GM23338 (cell line): ENCODE results near the gene XPA. TPM values are rescaled to one million over a fixed set of nuclear protein-coding genes. Genes with fewer than 3 reads are reported as not detected.

ENCODE experiments used
- ATAC-seq: fragments of 200-7000 bp; cut with Tn5 transposase; 3 replicates; pipeline ENCODE4 v1.9.1; 2020
- DNase-seq: peaks from one replicate; pipeline ENCODE4 v3.0.0-alpha.2; 2015; ENCODE audit warnings: low spot score
- H2AFZ ChIP-seq: fragments of 200-600 bp; sonication (generic); 2 replicates; pipeline ENCODE4 v1.8.0; 2016; ENCODE audit warnings: antibody characterized with exemption, mild to moderate bottlenecking, moderate library complexity
- H3F3A ChIP-seq: fragments of 200-600 bp; sonication (generic); replicated peaks from 2 replicates; pipeline ENCODE4 v1.8.0; 2017; ENCODE audit warnings: antibody characterized with exemption, mixed run types, low read depth
- H3K27ac ChIP-seq: fragments of 200-600 bp; sonication (generic); 2 replicates; pipeline ENCODE4 v1.6.1; 2016; ENCODE audit warnings: low read depth
- H3K27me3 ChIP-seq: fragments of 200-600 bp; sonication (generic); 2 replicates; pipeline ENCODE4 v1.8.0; 2016; ENCODE audit warnings: mild to moderate bottlenecking, mixed run types, moderate library complexity; ENCODE audit not compliant: insufficient read depth
- H3K36me3 ChIP-seq: fragments of 200-600 bp; sonication (generic); 2 replicates; pipeline ENCODE4 v1.8.0; 2016; ENCODE audit warnings: mild to moderate bottlenecking; ENCODE audit not compliant: insufficient read depth
- H3K4me1 ChIP-seq: fragments of 200-600 bp; sonication (generic); 2 replicates; pipeline ENCODE4 v1.8.0; 2016; ENCODE audit warnings: mild to moderate bottlenecking, moderate library complexity; ENCODE audit not compliant: insufficient read depth
- H3K4me2 ChIP-seq: fragments of 200-600 bp; sonication (generic); 2 replicates; pipeline ENCODE4 v1.7.1; 2017; ENCODE audit warnings: mixed run types
- H3K4me3 ChIP-seq: fragments of 200-600 bp; sonication (generic); 2 replicates; pipeline ENCODE4 v1.6.1; 2016; ENCODE audit warnings: mixed run types
- H3K79me2 ChIP-seq: fragments of 200-600 bp; sonication (generic); replicated peaks from 2 replicates; pipeline ENCODE4 v1.8.0; 2017; ENCODE audit warnings: mild to moderate bottlenecking; ENCODE audit not compliant: insufficient read depth
- H3K9me2 ChIP-seq: fragments of 200-600 bp; sonication (generic); 2 replicates; pipeline ENCODE4 v1.8.0; 2017; ENCODE audit not compliant: insufficient read depth
- H4K20me1 ChIP-seq: fragments of 200-600 bp; sonication (generic); replicated peaks from 2 replicates; pipeline ENCODE4 v1.8.0; 2017; ENCODE audit warnings: mild to moderate bottlenecking; ENCODE audit not compliant: insufficient read depth
- H3K27ac Mint-ChIP-seq: 2 replicates; pipeline ENCODE4 v1.8.0; 2020; ENCODE audit warnings: inconsistent platforms, mild to moderate bottlenecking, moderate library complexity, mixed read lengths
- H3K27me3 Mint-ChIP-seq: 3 replicates; pipeline ENCODE4 v1.8.0; 2022; ENCODE audit warnings: low read depth, mild to moderate bottlenecking, moderate library complexity, mixed read lengths, inconsistent platforms; ENCODE audit not compliant: insufficient read depth, poor library complexity
- H3K36me3 Mint-ChIP-seq: 3 replicates; pipeline ENCODE4 v1.8.0; 2021; ENCODE audit warnings: low read depth, mild to moderate bottlenecking, inconsistent platforms, moderate library complexity, mixed read lengths
- H3K4me1 Mint-ChIP-seq: 3 replicates; pipeline ENCODE4 v1.8.0; 2020; ENCODE audit warnings: mild to moderate bottlenecking, inconsistent platforms, mixed read lengths
- H3K4me3 Mint-ChIP-seq: 3 replicates; pipeline ENCODE4 v1.8.0; 2021; ENCODE audit warnings: moderate library complexity, mild to moderate bottlenecking, inconsistent platforms, mixed read lengths
- H3K9me3 Mint-ChIP-seq: 3 replicates; pipeline ENCODE4 v1.8.0; 2020; ENCODE audit warnings: moderate library complexity, mild to moderate bottlenecking, inconsistent platforms, mixed read lengths
- CREB1 ChIP-seq: fragments of 250-450 bp; sonication (Bioruptor Pico); IDR thresholded peaks from 2 replicates; pipeline ENCODE4 v1.5.0; 2020; ENCODE audit warnings: low read depth, mild to moderate bottlenecking, moderate library complexity
- CTCF ChIP-seq, 2 experiments: fragments of 200-600 bp in 1 of 2; sonication (generic) in 1 of 2; conservative IDR thresholded peaks; 2 replicates each; pipeline versions ENCODE4 v1.5.1 to v1.6.1; 2016 to 2017; ENCODE audit warnings: antibody characterized with exemption in 2 of 2, low read depth in 2 of 2, mild to moderate bottlenecking in 2 of 2, moderate library complexity in 1 of 2
- ETS1 ChIP-seq: IDR thresholded peaks from 2 replicates; pipeline ENCODE4 v1.6.1; 2016; ENCODE audit warnings: antibody characterized with exemption
- EZH2 ChIP-seq: fragments of 200-600 bp; sonication (generic); IDR thresholded peaks from one replicate; pipeline ENCODE4 v1.8.0; 2017; ENCODE audit warnings: antibody characterized with exemption, mild to moderate bottlenecking, low read depth; ENCODE audit not compliant: unreplicated experiment
- EZH2phosphoT487 ChIP-seq: fragments of 200-600 bp; sonication (generic); IDR thresholded peaks from one replicate; pipeline ENCODE4 v1.8.1; 2018; ENCODE audit warnings: antibody characterized with exemption; ENCODE audit not compliant: unreplicated experiment
- NANOG ChIP-seq: IDR thresholded peaks from 2 replicates; pipeline ENCODE4 v1.6.1; 2016; ENCODE audit warnings: antibody characterized with exemption, borderline replicate concordance
- POLR2AphosphoS5 ChIP-seq: IDR thresholded peaks from 2 replicates; pipeline ENCODE4 v1.6.1; 2016; ENCODE audit warnings: antibody characterized with exemption, low read depth
- REST ChIP-seq: IDR thresholded peaks from one replicate; pipeline ENCODE4 v1.6.1; 2018; ENCODE audit warnings: antibody characterized with exemption; ENCODE audit not compliant: unreplicated experiment
- STAT1 ChIP-seq: IDR thresholded peaks from one replicate; pipeline ENCODE4 v1.6.1; 2016; ENCODE audit warnings: antibody characterized with exemption; ENCODE audit not compliant: unreplicated experiment
- ZNF114 ChIP-seq: fragments of 250-450 bp; sonication (Bioruptor Pico); IDR thresholded peaks from 2 replicates; pipeline ENCODE4 v1.5.0; 2020; ENCODE audit warnings: mild to moderate bottlenecking, moderate library complexity
- ZNF331 ChIP-seq: fragments of 250-450 bp; sonication (Bioruptor Pico); IDR thresholded peaks from 2 replicates; pipeline ENCODE4 v1.5.0; 2020; ENCODE audit warnings: low read depth, mild to moderate bottlenecking, moderate library complexity
- ZNF462 ChIP-seq: fragments of 250-450 bp; sonication (Bioruptor Pico); IDR thresholded peaks from 2 replicates; pipeline ENCODE4 v1.5.0; 2020; ENCODE audit warnings: mild to moderate bottlenecking, moderate library complexity
- polyA plus RNA-seq: library from polyadenylated mRNA; unstranded; fragments of >200 nt; fragmentation: Nextera tagmentation; extraction: Ambion mirVana; gene quantifications from 2 replicates; pipeline ENCODE4 v1.2.1, GENCODE V29; 2016
- total RNA-seq: library from RNA; depleted of rRNA; stranded (reverse); fragments of >200 nt; shearing (Covaris generic); gene quantifications from 2 replicates; pipeline ENCODE4 v1.2.3, GENCODE V29; 2014

XPA gene
- total and polyA plus RNA-seq, 2 experiments from 2014 or later: 1.9 to 9.1 TPM

DNA sequence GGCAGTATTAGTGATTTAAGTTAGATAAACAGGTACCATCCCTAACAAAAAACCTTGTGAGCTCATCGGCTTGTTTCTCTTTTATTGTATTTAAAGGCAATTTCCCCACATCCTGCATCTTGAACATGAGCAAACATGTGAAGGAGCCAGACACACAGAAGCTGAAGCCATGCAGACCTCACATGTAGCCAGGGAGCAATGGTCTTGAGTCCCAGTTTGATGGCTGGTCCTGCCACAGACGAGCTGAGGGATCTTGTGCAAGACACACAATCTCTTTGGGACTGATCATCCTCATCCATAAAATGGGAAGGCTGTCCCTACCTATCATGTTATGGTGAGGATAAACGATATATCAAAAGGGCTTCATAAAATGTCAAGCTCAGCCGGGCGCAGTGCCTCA, 29.6 kb upstream of the XPA start:
- no peaks in the 10 kb centered on the region for H3K27me3 ChIP-seq
- H3K36me3 ChIP-seq: no peaks in the 10 kb centered on the region
- no peaks in the 10 kb centered on the region for H3K36me3 Mint-ChIP-seq
- no peak overlapping the region for H3K4me3 ChIP-seq
- no peak overlapping the region for H3K27ac Mint-ChIP-seq
- H3K27me3 Mint-ChIP-seq: peaks cover 5% of the 10 kb centered on the region
- no peak for TF ChIP-seq EZH2phosphoT487
- no peak for TF ChIP-seq CREB1 (CRISPR knock-in tag)
- TF ChIP-seq EZH2: no peak
- TF ChIP-seq CTCF (conservative IDR thresholded peaks at IDR 0.05; ENCODE audit: low read depth in 2 of 2): no peak
- no peak for TF ChIP-seq NANOG
- TF ChIP-seq ETS1: no peak
- TF ChIP-seq ZNF331 (CRISPR knock-in tag): no peak
- no peak for TF ChIP-seq POLR2AphosphoS5
- TF ChIP-seq ZNF114 (CRISPR knock-in tag): no peak
- no peak for TF ChIP-seq REST
- no peak for TF ChIP-seq STAT1
- no peak for TF ChIP-seq ZNF462
- H3K9me3 Mint-ChIP-seq: no peaks in the 10 kb centered on the region
- no peaks in the 10 kb centered on the region; the same call in 2 of the 3 replicates for H3K4me1 Mint-ChIP-seq
- no peaks in the 10 kb centered on the region for H3K79me2 ChIP-seq
- H3F3A ChIP-seq: no peaks in the 10 kb centered on the region
- H3K4me1 ChIP-seq: no peaks in the 10 kb centered on the region
- no peak overlapping the region for H3K27ac ChIP-seq
- H2AFZ ChIP-seq: no peak overlapping the region
- H4K20me1 ChIP-seq: no peaks in the 10 kb centered on the region
- no peak overlapping the region for H3K4me3 Mint-ChIP-seq
- ATAC-seq (no peak), DNase-seq (no peak)
- no peak overlapping the region for H3K4me2 ChIP-seq
- no peaks in the 10 kb centered on the region for H3K9me2 ChIP-seq
